NCI-H82 treated with DMSO at 0.1 percent for 48 hours (cell line): Measurements from ENCODE around the gene CSNK2B.
"Not testable (repeated sequence)": the region's sequence is repeated elsewhere in the genome, so short reads cannot be mapped to it uniquely, and the experiment has no call there.

ENCODE experiments used
- DNase-seq: peaks from one replicate; lab custom pipeline; 2025; ENCODE audit not compliant: unreplicated experiment; lab: John Stamatoyannopoulos, UW

CSNK2B gene

GRCh38 chr6:31687860-31688693, 22.2 kb downstream of the CSNK2B start:
- no peak for DNase-seq

- DNase-seq: no peak
These were observed 23.6 kb downstream of the CSNK2B start for GRCh38 chr6:31689249-31690110.

DNA sequence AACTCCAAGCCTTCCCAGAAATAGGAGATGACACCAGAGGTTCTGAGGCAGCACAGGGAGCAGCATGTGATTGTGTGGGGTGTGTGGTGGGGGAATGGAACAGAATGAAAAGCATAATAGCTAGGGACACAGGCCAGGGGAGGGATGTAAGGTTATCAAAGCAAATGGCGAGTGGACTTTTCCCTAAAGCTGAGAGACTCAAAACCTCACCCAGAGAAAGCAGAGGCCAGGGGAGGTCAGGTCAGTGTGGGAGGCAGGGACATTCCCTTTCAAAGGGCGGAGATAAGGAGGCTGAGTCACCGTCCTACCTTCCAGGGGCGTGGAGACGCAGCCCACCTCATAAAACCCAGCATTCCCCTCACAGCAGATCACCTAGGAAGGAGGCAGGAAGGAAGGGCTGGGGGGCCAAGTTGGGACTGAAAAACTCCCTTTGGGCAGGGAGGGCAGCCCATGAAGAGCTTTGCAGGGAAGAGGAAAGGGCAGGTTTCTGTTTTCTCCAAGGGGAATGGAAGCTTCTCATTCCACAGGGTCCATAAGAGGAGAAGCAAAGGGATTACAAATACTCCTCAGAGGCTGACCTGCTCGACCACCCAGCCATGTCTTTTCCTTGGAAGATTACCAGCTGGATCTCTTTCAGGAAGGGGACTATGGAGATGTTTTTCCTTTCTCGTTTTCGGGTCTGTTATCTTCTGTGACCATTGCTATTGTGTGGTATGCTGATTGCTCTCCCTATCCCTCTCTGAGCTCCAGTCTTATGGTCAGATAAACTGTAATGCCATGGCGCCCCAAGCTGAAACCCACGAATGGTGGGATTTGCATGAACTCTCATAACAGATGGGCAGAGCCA, 24.6 kb downstream of the CSNK2B start:
- DNase-seq: no peak

GRCh38 chr6:31691078-31691463, 25.2 kb downstream of the CSNK2B start:
- no peak for DNase-seq

DNA sequence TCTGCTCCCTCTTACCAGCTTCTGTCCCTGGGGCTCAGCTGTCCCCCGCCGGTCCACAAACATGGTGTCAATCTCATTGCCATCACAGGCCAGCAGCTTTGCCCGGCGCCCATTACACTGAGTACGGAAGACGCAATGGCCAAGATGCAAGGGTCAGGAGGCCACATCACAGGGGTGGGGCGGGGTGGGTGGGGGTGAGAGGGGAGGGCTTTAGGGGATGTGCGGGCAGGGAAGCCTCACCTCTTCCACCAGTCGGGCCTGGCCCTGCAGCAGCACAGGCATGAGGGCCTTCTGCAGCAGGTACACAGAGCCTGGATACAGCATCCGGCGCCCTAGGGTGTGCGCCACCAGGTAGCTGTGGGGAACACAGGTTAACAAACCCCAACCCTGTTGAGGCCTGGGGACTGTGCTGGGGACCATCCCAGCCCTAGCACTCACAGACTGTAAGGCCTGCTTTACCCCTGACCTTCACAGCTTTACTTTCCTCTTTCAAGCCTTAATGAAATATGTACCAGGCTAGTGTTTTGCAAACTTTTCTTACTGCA, 25.8 kb downstream of the CSNK2B start:
- no peak for DNase-seq

- DNase-seq: no peak
These were observed 26.5 kb downstream of the CSNK2B start for GRCh38 chr6:31692353-31692752.

DNA sequence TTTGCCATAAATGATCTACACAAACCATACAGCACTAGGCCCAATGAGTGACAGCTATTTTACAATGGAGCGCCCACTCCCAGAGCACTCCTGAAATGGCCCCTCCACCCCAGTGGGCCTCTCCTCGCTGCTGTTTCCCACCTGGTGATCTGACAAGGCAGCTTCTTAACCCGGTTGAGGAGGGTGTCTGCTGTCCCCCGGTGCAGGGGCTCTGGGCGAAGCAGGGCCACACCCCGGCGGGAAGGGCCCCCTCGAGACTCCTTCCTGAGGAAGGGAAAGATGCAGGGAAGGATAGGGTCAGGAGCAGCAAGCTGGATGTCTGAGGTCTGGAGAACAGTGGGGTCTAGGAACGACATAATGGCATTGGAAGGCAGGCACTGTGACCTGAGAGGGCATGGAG, 27.0 kb downstream of the CSNK2B start:
- no peak for DNase-seq

- DNase-seq: no peak
These were observed 27.7 kb downstream of the CSNK2B start for GRCh38 chr6:31693535-31693934.

GRCh38 chr6:31697555-31697954, 31.7 kb downstream of the CSNK2B start:
- DNase-seq: no peak

DNA sequence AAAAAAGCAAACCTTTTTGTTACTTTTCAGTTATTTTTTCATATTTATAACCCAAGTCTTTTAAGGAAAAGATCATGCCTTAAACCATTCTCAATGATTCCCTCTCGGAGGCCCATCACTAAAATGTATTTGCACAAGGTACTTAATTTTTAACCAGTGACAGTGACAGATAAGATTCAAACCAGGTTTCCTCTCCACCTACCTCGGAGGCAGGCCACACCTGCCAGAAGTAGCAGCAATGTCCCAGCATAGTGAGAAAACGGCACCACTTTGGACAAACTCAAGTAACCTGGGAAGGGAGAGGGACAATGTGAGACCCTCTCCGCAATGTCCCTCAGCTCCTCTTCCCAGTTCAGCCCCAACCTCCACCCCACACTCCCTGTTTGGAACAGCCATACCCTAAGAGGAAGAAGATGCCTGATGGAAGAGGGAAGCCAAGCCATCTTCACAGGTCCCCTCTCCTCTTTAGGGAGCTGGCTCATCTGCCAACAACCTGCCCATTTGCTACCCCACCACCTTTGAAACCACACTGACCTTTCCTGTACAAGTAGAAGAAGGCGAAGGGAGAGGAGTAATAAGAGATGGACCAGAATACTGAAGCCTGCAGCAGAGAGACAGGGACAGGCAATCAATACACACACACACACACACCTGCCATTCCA, 35.0 kb downstream of the CSNK2B start:
- no peak for DNase-seq

DNA sequence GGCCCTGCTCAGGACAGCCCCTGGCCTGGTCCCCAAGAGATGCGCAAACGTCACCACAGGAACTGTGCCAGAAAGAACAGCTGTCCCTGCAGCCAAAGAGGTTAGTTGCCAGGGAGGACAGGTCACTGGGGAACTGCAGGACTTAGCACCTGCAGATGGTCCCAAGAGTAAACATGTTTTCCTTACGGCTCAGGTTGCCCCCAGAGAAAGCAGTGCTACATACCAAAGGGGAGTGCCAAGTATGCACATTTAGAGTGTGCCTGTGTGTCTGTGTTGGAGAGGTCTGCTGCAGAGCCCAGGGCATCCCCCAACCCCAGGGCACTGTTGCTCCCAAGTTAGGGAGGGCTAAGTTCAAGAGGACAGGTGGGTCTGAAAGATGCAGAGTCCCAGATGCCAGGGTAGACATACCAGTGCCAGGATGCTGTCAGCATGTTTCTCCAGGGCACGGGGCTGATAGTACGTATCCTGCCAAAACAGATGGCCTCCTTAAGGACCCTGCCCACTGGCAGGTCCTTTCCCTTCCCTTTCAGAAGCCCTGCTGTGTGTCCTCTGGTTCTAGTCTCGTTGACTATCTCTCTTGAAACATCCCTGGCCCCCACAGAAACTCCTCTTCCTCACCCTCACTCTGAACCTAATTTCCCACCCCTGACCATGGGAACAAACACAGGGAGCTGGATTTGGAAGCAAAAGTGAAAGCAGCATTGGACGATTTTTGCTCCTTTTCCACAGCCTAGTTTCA, 36.0 kb downstream of the CSNK2B start:
- DNase-seq: no peak

GRCh38 chr6:31702405-31702818, 36.5 kb downstream of the CSNK2B start:
- no peak for DNase-seq

DNA sequence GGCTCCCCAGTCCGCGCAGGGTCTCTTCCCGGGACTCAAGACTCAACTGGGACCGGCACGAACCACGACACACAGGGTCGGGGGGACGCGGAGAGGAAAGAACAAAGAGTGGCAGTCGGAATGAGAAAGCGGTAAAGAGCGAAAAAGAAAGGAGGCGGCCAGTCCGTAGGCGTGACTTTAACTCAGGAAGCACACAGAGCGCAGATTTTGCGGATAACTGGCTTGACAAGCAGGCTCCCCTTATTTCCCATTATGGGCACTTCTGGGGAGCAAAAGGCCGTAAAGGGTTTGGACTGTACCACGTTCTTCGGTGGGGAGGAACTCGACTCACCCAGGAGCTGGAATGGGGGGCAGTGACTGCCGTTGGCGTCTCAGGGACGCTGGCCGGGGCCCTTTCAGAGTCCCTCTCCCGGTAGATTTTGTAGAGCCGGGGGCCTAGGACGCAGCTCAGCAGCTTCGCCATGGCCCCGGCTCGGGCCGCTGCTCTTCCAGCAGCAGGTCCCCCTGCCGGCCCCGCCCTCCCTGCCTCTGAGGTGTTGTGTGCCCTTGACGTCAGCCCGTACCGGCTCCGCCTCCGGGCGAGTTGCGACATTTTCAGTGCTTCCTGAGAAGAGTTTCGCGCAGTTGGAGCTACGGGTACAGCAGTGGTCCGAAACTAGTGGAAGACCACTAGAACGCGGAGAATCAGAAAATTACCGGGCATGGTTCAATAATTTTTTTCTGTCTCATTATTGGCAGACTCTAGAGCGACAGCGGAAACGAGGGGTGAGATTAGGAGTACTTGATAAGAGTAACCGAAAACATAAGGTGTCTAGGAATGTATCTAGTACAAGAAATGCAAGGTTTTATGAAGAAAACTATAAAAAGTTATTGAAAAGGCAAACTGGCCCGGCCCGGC, 37.2 kb downstream of the CSNK2B start, which contains the start of gene ABHD16A:
Gene ABHD16A, minus strand, starts transcription at position 506 of the 898 bp plus-strand sequence. Its CDS starts 43 bp downstream, at position 463.
- DNase-seq: peak; percentile 89

DNA sequence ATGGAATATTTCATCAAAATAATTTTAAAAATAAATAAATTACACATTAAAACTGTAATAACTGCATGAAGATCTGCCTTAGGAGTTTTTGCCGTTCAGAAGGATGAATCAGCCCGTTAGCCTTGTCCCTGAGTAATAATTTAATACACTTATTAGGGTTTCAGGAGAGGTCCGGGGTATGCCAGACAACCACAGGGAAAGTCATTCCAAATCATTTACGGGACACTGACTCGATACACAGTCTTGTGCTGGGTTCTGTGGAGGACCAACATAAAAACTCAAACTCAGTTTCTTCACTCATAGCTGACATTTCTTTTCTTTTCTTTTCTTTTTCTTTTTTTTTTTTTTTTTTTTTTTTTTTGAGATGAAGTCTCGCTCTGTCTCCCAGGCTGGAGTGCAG, 40.1 kb downstream of the CSNK2B start:
- DNase-seq: no peak

GRCh38 chr6:31706599-31706998, 40.7 kb downstream of the CSNK2B start, which contains the start of gene LY6G6F:
LY6G6F (plus strand) TSS chr6:31706866; CDS start chr6:31706907, 41 bp downstream.
- no peak for DNase-seq

- no peak for DNase-seq
These were observed 41.8 kb downstream of the CSNK2B start for GRCh38 chr6:31707701-31708100.

DNA sequence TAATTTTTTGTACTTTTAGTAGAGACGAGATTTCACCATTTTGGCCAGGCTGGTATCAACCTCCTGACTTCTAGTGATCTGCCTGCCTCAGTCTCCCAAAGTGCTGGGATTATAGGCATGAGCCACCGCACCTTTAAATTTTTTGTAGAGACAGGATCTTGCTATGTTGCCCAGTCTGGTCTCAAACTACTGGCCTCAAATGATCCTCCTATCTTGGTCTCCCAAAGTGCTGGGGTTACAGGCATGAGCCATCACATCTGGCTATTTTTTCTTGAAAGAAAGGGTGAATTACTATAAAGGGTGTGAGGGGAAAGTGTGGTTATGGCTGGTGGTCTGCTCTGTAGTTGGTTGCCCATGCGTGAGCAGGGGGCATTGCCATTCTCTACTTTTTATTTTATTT, 42.3 kb downstream of the CSNK2B start:
- no peak for DNase-seq

DNA sequence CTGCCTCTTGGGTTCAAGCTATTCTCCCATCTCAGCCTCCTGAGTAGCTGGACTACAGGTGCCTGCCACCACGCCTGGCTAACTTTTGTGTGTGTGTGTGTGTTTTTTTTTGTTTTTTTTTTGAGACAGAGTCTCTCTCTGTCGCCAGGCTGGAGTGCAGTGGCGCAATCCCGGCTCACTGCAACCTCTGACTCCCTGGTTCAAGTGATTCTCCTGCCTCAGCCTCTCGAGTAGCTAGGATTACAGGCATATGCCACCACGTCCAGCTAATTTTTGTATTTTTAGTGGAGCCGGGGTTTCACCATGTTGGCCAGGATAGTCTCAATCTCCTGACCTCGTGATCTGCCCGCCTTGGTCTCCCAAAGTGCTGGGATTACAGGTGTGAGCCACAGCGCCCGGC, 43.3 kb downstream of the CSNK2B start:
- not testable (repeated sequence) for DNase-seq
